HEK293 (cell line): ENCODE measurements around the gene CABLES2.

Source experiments
- CTCF ChIA-PET: fragments of 350-600 bp; formaldehyde crosslinking; extraction: SDS; loops from one replicate; lab custom pipeline; 2021; ENCODE audit warnings: antibody characterized with exemption; lab: Yijun Ruan, JAX
- POLR2A ChIA-PET: fragments of 300-600 bp; formaldehyde crosslinking; extraction: SDS; loops from one replicate; lab custom pipeline; 2020; ENCODE audit warnings: antibody characterized with exemption, inconsistent platforms; lab: Yijun Ruan, JAX
- H3K27ac ChIP-seq: fragments of 200-500 bp; sonication (Bioruptor generic); 2 replicates; pipeline ENCODE4 v1.5.1; 2014; ENCODE audit warnings: low read depth, low read length, control low read depth, inconsistent platforms; ENCODE audit errors: extremely low read depth
- H3K36me3 ChIP-seq, 2 experiments: fragments of 200-500 bp in 1 of 2; sonication (Bioruptor generic) in 1 of 2; 1 replicate in 1 of 2; 2 replicates in 1 of 2; pipeline ENCODE4 v1.5.1; 2014 to 2017; ENCODE audit warnings: inconsistent platforms in 2 of 2, low read length in 2 of 2; ENCODE audit not compliant: control insufficient read depth in 2 of 2, insufficient read depth in 1 of 2
- H3K4me1 ChIP-seq: fragments of 200-500 bp; sonication (Bioruptor generic); 2 replicates; pipeline ENCODE4 v1.5.1; 2014; ENCODE audit warnings: mild to moderate bottlenecking, low read length, inconsistent platforms; ENCODE audit not compliant: control insufficient read depth, insufficient read depth
- H3K4me3 ChIP-seq: 2 replicates; pipeline ENCODE4 v1.5.1; 2011; ENCODE audit warnings: low read depth, mild to moderate bottlenecking, control low read depth, low read length, moderate library complexity
- H3K9me3 ChIP-seq: fragments of 200-500 bp; sonication (Bioruptor generic); 2 replicates; pipeline ENCODE4 v1.5.1; 2014; ENCODE audit warnings: low read depth, low read length, inconsistent platforms; ENCODE audit not compliant: control insufficient read depth, insufficient read depth
- KLF8 ChIP-seq: fragments of 450-650 bp; formaldehyde crosslinking; IDR thresholded peaks from 2 replicates; pipeline ENCODE4 v1.5.1; 2016; ENCODE audit warnings: missing biosample characterization, missing genetic modification characterization
- SP3 ChIP-seq: fragments of 450-650 bp; formaldehyde crosslinking; IDR thresholded peaks from 2 replicates; pipeline ENCODE4 v1.5.1; 2016; ENCODE audit warnings: missing biosample characterization, missing genetic modification characterization
- ZBTB17 ChIP-seq: fragments of 450-650 bp; formaldehyde crosslinking; IDR thresholded peaks from 2 replicates; pipeline ENCODE4 v1.5.1; 2016; ENCODE audit warnings: missing biosample characterization, missing genetic modification characterization
- ZNF121 ChIP-seq: fragments of 450-650 bp; formaldehyde crosslinking; IDR thresholded peaks from 2 replicates; pipeline ENCODE4 v1.5.1; 2016; ENCODE audit warnings: missing biosample characterization, missing genetic modification characterization
- ZNF138 ChIP-seq: fragments of 450-650 bp; formaldehyde crosslinking; IDR thresholded peaks from 2 replicates; pipeline ENCODE4 v1.5.1; 2016; ENCODE audit warnings: missing biosample characterization, missing genetic modification characterization, borderline replicate concordance
- ZNF274 ChIP-seq, 2 experiments: fragments of 200-500 bp in 1 of 2; fragments of 450-650 bp in 1 of 2; sonication (Bioruptor generic) in 1 of 2; formaldehyde crosslinking in 1 of 2; IDR thresholded peaks; 2 replicates each; pipeline versions ENCODE4 v1.5.1 to v1.6.1; 2014 to 2016; ENCODE audit warnings: borderline replicate concordance in 1 of 2, inconsistent platforms in 1 of 2, low read length in 1 of 2, missing biosample characterization in 1 of 2, missing genetic modification characterization in 1 of 2
- ZNF366 ChIP-seq: fragments of 450-650 bp; formaldehyde crosslinking; conservative IDR thresholded peaks from 2 replicates; pipeline ENCODE4 v1.5.1; 2016; ENCODE audit warnings: missing biosample characterization, missing genetic modification characterization
- ZNF391 ChIP-seq: fragments of 450-650 bp; formaldehyde crosslinking; IDR thresholded peaks from 2 replicates; pipeline ENCODE4 v1.5.1; 2016; ENCODE audit warnings: low read depth, missing biosample characterization, missing genetic modification characterization, borderline replicate concordance
- ZNF548 ChIP-seq: fragments of 450-650 bp; formaldehyde crosslinking; IDR thresholded peaks from 2 replicates; pipeline ENCODE4 v1.5.1; 2016; ENCODE audit warnings: missing biosample characterization, missing genetic modification characterization
- ZNF549 ChIP-seq: fragments of 450-650 bp; IDR thresholded peaks from 2 replicates; pipeline ENCODE4 v1.5.1; 2018; ENCODE audit warnings: missing biosample characterization, missing genetic modification characterization, mild to moderate bottlenecking, inconsistent platforms, moderate library complexity
- ZNF560 ChIP-seq: fragments of 450-650 bp; formaldehyde crosslinking; IDR thresholded peaks from 2 replicates; pipeline ENCODE4 v1.5.1; 2017; ENCODE audit warnings: missing biosample characterization, missing genetic modification characterization, borderline replicate concordance
- ZNF677 ChIP-seq: fragments of 450-650 bp; IDR thresholded peaks from 2 replicates; pipeline ENCODE4 v1.5.0; 2018; ENCODE audit warnings: missing biosample characterization, mild to moderate bottlenecking, missing genetic modification characterization, moderate library complexity
- ZNF837 ChIP-seq: fragments of 450-650 bp; formaldehyde crosslinking; IDR thresholded peaks from 2 replicates; pipeline ENCODE4 v1.5.1; 2016; ENCODE audit warnings: missing biosample characterization, missing genetic modification characterization
- ZNF843 ChIP-seq: fragments of 450-650 bp; formaldehyde crosslinking; IDR thresholded peaks from 2 replicates; pipeline ENCODE4 v1.5.1; 2016; ENCODE audit warnings: missing biosample characterization, missing genetic modification characterization
- ZSCAN16 ChIP-seq: fragments of 450-650 bp; formaldehyde crosslinking; IDR thresholded peaks from 2 replicates; pipeline ENCODE4 v1.5.1; 2016; ENCODE audit warnings: missing biosample characterization, missing genetic modification characterization
- TF ChIP-seq, protein P1 (sequence below): fragments of 450-650 bp; formaldehyde crosslinking; IDR thresholded peaks from 2 replicates; pipeline ENCODE4 v1.5.1; 2016; ENCODE audit warnings: missing biosample characterization, missing genetic modification characterization
- TF ChIP-seq, protein P2 (sequence below): IDR thresholded peaks from 2 replicates; pipeline ENCODE4 v1.6.1; 2011; ENCODE audit warnings: mild to moderate bottlenecking, low read depth, low read length, borderline replicate concordance
- TF ChIP-seq, protein P3 (sequence below): fragments of 450-650 bp; formaldehyde crosslinking; IDR thresholded peaks from 2 replicates; pipeline ENCODE4 v1.5.1; 2016; ENCODE audit warnings: missing biosample characterization, missing genetic modification characterization
- TF ChIP-seq, protein P4 (sequence below): fragments of 450-650 bp; formaldehyde crosslinking; IDR thresholded peaks from 2 replicates; pipeline ENCODE4; 2016; ENCODE audit warnings: missing biosample characterization, missing genetic modification characterization
- TF ChIP-seq, protein P5 (sequence below): fragments of 450-650 bp; formaldehyde crosslinking; optimal IDR thresholded peaks from 2 replicates; pipeline ENCODE3; 2016; ENCODE audit warnings: missing biosample characterization, mild to moderate bottlenecking, missing genetic modification characterization
- TF ChIP-seq, protein P6 (sequence below): fragments of 450-650 bp; formaldehyde crosslinking; IDR thresholded peaks from 2 replicates; pipeline ENCODE4 v1.5.1; 2016; ENCODE audit warnings: missing biosample characterization, missing genetic modification characterization
- TF ChIP-seq, protein P7 (sequence below): fragments of 450-650 bp; formaldehyde crosslinking; IDR thresholded peaks from 2 replicates; pipeline ENCODE4 v1.5.1; 2016; ENCODE audit warnings: missing biosample characterization, missing genetic modification characterization

Gene CABLES2

DNA sequence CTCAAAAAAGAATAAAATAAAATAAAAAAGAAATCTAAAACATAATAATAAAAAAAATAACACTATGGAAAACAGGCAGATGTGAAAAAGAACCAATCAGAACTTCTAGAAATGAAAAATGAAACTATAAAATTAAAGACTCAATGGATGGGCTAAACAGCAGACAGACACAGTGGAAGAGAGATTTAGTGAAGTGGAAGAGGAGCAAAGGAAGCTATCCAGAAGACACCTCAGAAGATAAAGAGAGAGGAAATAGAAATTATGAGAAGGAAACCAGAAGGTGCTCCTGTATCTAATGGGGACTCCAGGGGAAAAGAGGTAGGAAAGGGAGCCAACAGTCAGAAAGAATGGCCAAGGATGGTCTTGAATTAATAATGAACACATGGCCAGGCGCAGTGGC, 58.5 kb downstream of the CABLES2 start:
- Histone ChIP-seq H3K27ac (no peak overlapping the region), H3K9me3 (no peaks in the 10 kb centered on the region)
- TF ChIP-seq ZSCAN16 (tag by site-specific recombination) (no peak), KLF8 (tag by site-specific recombination) (peak; percentile 21; the same call in 1 of the 2 replicates), SP3 (tag by site-specific recombination) (no peak), ZNF366 (no peak)
- TF ChIP-seq, protein P1, sequence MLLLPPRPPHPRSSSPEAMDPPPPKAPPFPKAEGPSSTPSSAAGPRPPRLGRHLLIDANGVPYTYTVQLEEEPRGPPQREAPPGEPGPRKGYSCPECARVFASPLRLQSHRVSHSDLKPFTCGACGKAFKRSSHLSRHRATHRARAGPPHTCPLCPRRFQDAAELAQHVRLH (tag by site-specific recombination) = 0 out of 2 replicates have a peak, but pooled peaks have one; percentile 26
- TF ChIP-seq, all 188 proteins: peak for 2
- peaks cover 5 to 73% of the 10 kb centered on the region in 2 experiments; a peak in 2 of 3 replicates for H3K36me3 ChIP-seq
- H3K4me3 ChIP-seq = no peak overlapping the region
- ChIA-PET POLR2A (interaction anchor here (2.2 kb wide), 1 partner anchor 17 kb away, joined by 17 read pairs; no protein-coding TSS in a partner anchor), CTCF (interaction anchor here (0.6 to 0.7 kb wide), 2 partner anchors 34 kb away, joined by 3 to 5 read pairs; no protein-coding TSS in a partner anchor)
- peaks cover 5% of the 10 kb centered on the region; the same call in 1 of the 2 replicates for H3K4me1 ChIP-seq

DNA sequence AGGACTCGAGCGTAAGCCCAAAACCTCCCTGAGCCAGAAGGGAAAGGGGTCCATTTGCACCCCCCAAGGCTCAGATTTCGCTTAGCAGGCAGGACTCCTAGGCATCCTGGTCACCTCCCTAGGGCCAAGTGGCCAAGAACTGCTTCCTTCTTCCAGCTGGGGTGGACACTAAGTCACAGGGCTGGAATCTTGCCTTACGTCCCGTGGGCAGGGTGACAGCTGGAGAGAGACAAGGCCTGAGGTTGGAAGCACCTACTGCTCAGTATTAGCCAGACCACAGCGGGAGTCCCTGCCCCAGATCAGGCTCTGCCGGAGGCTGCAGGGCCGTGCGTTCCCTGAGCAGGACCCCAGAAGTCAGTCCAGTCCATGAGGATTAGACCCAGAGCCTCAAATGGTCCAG, 59.6 kb downstream of the CABLES2 start:
- peaks cover 5% of the 10 kb centered on the region; the same call in 1 of the 2 replicates for H3K4me1 ChIP-seq
- ChIA-PET CTCF (no interaction called here), POLR2A (interaction anchor here (1.4 kb wide), 1 partner anchor 35 kb away, joined by 3 read pairs; no protein-coding TSS in a partner anchor)
- H3K9me3 ChIP-seq = no peaks in the 10 kb centered on the region
- peaks cover 5 to 72% of the 10 kb centered on the region in 2 experiments; a peak in 2 of 3 replicates for H3K36me3 ChIP-seq
- no peak overlapping the region for H3K27ac ChIP-seq
- H3K4me3 ChIP-seq = no peak overlapping the region
- TF ChIP-seq, protein P2, sequence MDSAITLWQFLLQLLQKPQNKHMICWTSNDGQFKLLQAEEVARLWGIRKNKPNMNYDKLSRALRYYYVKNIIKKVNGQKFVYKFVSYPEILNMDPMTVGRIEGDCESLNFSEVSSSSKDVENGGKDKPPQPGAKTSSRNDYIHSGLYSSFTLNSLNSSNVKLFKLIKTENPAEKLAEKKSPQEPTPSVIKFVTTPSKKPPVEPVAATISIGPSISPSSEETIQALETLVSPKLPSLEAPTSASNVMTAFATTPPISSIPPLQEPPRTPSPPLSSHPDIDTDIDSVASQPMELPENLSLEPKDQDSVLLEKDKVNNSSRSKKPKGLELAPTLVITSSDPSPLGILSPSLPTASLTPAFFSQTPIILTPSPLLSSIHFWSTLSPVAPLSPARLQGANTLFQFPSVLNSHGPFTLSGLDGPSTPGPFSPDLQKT = no peak
- TF ChIP-seq, protein P3, sequence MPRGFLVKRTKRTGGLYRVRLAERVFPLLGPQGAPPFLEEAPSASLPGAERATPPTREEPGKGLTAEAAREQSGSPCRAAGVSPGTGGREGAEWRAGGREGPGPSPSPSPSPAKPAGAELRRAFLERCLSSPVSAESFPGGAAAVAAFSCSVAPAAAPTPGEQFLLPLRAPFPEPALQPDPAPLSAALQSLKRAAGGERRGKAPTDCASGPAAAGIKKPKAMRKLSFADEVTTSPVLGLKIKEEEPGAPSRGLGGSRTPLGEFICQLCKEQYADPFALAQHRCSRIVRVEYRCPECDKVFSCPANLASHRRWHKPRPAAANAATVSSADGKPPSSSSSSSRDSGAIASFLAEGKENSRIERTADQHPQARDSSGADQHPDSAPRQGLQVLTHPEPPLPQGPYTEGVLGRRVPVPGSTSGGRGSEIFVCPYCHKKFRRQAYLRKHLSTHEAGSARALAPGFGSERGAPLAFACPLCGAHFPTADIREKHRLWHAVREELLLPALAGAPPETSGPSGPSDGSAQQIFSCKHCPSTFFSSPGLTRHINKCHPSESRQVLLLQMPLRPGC (tag by site-specific recombination) = no peak
- TF ChIP-seq, protein P4, sequence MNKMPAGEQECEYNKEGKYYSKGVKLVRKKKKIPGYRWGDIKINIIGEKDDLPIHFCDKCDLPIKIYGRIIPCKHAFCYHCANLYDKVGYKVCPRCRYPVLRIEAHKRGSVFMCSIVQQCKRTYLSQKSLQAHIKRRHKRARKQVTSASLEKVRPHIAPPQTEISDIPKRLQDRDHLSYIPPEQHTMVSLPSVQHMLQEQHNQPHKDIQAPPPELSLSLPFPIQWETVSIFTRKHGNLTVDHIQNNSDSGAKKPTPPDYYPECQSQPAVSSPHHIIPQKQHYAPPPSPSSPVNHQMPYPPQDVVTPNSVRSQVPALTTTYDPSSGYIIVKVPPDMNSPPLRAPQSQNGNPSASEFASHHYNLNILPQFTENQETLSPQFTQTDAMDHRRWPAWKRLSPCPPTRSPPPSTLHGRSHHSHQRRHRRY (tag by site-specific recombination) = no peak
- TF ChIP-seq ZNF391 = no peak
- TF ChIP-seq, protein P5, sequence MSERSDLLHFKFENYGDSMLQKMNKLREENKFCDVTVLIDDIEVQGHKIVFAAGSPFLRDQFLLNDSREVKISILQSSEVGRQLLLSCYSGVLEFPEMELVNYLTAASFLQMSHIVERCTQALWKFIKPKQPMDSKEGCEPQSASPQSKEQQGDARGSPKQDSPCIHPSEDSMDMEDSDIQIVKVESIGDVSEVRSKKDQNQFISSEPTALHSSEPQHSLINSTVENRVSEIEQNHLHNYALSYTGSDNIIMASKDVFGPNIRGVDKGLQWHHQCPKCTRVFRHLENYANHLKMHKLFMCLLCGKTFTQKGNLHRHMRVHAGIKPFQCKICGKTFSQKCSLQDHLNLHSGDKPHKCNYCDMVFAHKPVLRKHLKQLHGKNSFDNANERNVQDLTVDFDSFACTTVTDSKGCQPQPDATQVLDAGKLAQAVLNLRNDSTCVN = no peak
- no peak for TF ChIP-seq ZNF843
- no peak for TF ChIP-seq ZNF274 (IDR thresholded peaks at IDR 0.05; ENCODE audit: low read length)
- no peak for TF ChIP-seq ZNF274 (tag by site-specific recombination; IDR thresholded peaks at IDR 0.05; ENCODE audit: borderline replicate concordance)
- no peak for TF ChIP-seq ZNF121 (tag by site-specific recombination)
- no peak for TF ChIP-seq ZNF549 (tag by site-specific recombination)
- TF ChIP-seq ZNF548 (tag by site-specific recombination) = no peak
- TF ChIP-seq ZNF138 (tag by site-specific recombination) = no peak
- TF ChIP-seq ZNF677 (tag by site-specific recombination) = no peak
- no peak for TF ChIP-seq ZBTB17
- TF ChIP-seq ZNF560 (tag by site-specific recombination) = no peak
- TF ChIP-seq ZNF837 (tag by site-specific recombination) = no peak
- TF ChIP-seq, protein P6, sequence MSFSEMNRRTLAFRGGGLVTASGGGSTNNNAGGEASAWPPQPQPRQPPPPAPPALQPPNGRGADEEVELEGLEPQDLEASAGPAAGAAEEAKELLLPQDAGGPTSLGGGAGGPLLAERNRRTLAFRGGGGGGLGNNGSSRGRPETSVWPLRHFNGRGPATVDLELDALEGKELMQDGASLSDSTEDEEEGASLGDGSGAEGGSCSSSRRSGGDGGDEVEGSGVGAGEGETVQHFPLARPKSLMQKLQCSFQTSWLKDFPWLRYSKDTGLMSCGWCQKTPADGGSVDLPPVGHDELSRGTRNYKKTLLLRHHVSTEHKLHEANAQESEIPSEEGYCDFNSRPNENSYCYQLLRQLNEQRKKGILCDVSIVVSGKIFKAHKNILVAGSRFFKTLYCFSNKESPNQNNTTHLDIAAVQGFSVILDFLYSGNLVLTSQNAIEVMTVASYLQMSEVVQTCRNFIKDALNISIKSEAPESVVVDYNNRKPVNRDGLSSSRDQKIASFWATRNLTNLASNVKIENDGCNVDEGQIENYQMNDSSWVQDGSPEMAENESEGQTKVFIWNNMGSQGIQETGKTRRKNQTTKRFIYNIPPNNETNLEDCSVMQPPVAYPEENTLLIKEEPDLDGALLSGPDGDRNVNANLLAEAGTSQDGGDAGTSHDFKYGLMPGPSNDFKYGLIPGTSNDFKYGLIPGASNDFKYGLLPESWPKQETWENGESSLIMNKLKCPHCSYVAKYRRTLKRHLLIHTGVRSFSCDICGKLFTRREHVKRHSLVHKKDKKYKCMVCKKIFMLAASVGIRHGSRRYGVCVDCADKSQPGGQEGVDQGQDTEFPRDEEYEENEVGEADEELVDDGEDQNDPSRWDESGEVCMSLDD (tag by site-specific recombination) = no peak
- TF ChIP-seq, protein P7, sequence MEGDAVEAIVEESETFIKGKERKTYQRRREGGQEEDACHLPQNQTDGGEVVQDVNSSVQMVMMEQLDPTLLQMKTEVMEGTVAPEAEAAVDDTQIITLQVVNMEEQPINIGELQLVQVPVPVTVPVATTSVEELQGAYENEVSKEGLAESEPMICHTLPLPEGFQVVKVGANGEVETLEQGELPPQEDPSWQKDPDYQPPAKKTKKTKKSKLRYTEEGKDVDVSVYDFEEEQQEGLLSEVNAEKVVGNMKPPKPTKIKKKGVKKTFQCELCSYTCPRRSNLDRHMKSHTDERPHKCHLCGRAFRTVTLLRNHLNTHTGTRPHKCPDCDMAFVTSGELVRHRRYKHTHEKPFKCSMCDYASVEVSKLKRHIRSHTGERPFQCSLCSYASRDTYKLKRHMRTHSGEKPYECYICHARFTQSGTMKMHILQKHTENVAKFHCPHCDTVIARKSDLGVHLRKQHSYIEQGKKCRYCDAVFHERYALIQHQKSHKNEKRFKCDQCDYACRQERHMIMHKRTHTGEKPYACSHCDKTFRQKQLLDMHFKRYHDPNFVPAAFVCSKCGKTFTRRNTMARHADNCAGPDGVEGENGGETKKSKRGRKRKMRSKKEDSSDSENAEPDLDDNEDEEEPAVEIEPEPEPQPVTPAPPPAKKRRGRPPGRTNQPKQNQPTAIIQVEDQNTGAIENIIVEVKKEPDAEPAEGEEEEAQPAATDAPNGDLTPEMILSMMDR (tag by site-specific recombination) = no peak
